Retinal pigment epithelial cell (primary cell): ENCODE results near the gene ELF5.

Experiments
- DNase-seq: peaks from one replicate; pipeline ENCODE4 v3.0.0-alpha.2; 2010; ENCODE audit warnings: low read depth
- H3K4me3 ChIP-seq: 2 replicates; pipeline ENCODE4 v1.5.1; 2011; ENCODE audit warnings: mild to moderate bottlenecking, low read length, control low read depth, moderate library complexity
- TF ChIP-seq, protein P1 (sequence below): conservative IDR thresholded peaks from 2 replicates; pipeline ENCODE4 v1.5.1; 2011; ENCODE audit warnings: low read depth, low read length, control low read depth, inconsistent platforms

The ELF5 gene

DNA sequence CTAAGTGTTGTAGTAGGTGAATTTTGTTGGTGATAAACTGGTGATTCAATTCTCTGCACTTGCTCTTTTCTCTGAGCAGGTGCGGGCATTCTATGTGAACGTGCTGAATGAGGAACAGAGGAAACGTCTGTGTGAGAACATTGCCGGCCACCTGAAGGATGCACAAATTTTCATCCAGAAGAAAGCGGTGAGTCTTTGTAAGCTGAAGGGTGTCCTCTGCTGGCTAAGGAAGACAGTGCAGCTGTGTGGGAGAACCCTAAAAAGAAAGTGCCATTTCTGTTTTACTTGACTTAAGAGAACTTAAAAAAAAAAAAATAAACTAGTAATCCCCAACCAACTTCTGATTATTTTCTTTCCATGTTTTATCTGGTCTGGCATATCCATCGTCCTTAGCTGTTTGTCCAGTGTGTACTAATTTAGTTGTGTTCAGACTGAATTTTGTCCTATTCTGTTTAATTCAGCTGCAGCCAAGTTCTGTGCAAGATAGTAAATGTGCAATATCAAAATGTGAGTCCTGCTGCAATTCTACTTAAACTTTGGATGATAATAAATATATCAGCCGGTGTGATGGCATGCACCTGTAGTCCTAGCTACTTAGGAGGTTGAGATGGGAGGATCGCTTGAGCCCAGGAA lies 45.3 kb downstream of the ELF5 start:
- no peak overlapping the region for H3K4me3 ChIP-seq
- no peak for DNase-seq
- TF ChIP-seq, protein P1, sequence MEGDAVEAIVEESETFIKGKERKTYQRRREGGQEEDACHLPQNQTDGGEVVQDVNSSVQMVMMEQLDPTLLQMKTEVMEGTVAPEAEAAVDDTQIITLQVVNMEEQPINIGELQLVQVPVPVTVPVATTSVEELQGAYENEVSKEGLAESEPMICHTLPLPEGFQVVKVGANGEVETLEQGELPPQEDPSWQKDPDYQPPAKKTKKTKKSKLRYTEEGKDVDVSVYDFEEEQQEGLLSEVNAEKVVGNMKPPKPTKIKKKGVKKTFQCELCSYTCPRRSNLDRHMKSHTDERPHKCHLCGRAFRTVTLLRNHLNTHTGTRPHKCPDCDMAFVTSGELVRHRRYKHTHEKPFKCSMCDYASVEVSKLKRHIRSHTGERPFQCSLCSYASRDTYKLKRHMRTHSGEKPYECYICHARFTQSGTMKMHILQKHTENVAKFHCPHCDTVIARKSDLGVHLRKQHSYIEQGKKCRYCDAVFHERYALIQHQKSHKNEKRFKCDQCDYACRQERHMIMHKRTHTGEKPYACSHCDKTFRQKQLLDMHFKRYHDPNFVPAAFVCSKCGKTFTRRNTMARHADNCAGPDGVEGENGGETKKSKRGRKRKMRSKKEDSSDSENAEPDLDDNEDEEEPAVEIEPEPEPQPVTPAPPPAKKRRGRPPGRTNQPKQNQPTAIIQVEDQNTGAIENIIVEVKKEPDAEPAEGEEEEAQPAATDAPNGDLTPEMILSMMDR: peak; percentile 65

DNA sequence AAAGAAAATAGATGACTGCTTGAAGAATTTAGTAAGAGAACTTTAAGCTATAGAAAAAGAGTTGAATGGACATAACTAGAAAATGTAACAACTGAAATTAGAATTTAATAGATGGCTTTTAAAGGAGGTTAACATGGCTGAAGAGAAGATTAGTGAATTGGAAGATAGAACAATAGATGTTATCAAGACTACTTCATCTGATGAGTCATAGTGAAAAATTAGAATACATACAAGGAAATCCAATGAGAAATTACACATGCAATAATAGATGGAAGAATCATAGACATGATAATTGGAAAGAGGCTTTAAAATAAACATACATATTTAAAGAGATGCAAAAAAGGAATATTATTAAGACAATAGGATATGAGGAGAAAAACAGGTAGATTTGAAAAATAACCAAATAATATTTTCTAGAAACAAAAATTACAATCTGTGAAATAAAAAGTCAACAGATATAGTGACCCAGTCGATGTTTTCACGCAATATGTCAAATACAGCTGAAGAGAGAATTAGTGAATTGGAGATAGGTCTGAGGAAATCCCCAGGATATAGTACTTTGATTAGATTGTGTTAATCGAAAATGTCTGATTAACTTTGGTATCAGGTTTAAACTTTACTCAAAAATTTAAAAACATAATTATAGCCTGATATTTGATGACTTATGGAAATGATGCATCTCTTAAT lies 46.6 kb downstream of the ELF5 start:
- DNase-seq: no peak
- TF ChIP-seq, protein P1: no peak
- H3K4me3 ChIP-seq: no peak overlapping the region

DNA sequence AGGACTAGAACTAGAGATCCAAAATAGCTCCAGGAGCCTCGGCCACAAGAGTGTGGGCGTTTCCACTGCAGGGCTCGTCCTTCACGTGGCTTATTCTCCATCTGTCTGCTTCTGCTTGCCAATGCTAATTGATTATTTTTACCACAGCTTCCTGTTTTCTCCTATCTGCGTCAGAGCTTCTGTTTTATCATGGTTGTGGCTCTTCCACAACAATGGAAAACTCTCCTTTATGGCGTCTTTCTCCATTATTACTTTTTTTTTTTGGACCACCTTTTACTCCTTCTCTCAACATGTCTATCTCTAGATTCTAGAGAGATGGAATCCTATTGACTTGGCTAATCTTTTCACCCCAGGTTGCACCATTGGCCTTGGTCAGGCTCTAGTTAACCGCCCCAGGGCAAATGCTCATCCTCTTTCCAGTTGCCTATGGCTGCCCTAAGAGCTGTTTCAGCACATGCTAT lies 49.0 kb downstream of the ELF5 start:
- H3K4me3 ChIP-seq: no peak overlapping the region
- TF ChIP-seq, protein P1: no peak
- no peak for DNase-seq

DNA sequence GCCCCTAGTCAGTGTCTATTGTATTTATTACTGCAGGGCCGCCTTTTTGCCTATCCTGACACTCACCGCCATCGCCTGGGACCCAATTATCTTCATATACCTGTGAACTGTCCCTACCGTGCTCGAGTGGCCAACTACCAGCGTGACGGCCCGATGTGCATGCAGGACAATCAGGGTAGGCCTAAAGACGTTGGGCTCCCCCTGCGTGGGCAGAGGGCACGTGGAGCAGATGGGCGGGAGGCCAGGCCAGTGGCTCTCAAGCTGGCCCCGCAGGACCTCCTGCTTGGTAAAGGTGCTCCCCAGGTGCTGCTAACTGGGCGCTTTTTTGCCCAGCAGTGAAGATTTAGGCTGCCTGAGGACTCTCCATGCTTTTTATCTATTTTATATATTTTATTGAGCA lies 52.4 kb downstream of the ELF5 start:
- DNase-seq: no peak
- TF ChIP-seq, protein P1: no peak
- H3K4me3 ChIP-seq: no peak overlapping the region

DNA sequence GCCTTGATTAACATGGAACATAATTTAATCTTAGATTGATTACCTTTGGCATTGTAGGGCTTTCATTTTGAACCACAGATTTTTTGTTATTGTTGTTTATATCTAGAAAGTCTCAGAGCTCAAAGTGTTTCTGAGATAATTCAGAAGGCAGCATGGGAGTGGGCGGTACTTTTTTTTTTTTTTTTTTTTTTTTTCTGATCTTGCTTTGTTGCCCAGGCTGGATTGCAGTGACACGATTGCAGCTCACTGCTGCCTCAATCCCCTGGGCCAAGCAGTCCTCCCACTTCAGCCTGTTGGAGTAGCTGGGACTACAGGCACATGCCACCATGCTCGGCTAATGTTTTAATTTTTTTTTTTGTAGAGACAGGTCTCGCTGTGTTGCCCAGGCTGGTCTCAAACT lies 53.3 kb downstream of the ELF5 start:
- TF ChIP-seq, protein P1: no peak
- no peak for DNase-seq
- H3K4me3 ChIP-seq: no peak overlapping the region

DNA sequence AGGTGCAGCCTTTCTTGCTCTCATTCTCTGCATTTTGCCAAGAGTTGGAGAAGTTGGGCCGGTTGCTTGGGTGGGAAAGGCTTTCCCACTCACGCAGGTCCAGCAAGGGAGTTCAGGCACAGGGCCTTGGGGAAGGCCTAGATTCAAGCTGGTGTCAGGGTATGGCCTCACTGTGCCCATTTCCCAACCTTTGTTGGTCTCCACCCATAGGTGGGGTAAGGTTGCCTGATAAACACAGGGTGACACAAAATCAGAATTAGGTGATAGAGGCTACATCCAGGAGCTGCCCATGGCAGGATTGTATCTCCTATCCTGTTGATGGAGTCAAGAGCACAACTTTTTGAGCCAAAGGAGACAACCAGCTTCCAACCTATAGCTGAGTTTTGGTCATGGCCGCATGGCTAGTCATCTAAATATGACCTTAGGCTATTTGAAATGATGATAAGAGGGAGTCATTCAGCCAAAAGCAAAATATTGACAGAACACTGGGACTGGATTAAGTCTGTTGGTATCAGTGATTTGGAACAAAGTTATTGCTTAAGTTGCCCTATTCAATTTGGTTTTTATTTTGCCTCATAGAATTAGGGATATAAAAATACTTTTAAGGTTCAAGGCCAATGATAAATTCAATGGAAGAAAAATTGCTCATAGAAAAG lies 54.0 kb downstream of the ELF5 start:
- H3K4me3 ChIP-seq: no peak overlapping the region
- TF ChIP-seq, protein P1: no peak
- no peak for DNase-seq

DNA sequence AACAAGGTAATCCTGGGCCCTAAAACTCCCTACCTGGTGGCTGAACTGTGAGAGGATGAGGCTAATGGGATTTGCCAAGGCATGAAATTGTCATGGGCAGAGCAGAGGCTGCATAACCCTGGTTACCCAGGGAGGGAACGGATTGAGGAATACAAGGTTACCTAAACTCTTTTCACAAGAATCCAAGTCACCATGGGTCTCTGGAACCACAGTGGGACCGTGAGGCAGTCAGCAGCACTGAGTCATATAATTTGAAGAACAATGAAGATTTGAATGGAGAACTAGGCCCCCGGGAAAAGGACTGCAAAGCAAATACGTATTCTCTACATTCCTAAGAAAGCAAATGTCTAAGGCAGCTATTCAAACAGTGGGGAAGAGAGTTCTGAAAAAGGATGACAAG lies 55.1 kb downstream of the ELF5 start:
- no peak overlapping the region for H3K4me3 ChIP-seq
- no peak for DNase-seq
- TF ChIP-seq, protein P1: no peak
